ENCODE data around the gene TBC1D10B.

The TBC1D10B gene

GRCh38 chr16:30357085-30357714 lies 13.1 kb downstream of the TBC1D10B start:
- Histone ChIP-seq H3K4ac (ENCODE audit: low read depth in 1 of 2, low read length in 2 of 2) (no peak overlapping the region), H2AFZ (ENCODE audit: low read depth, low read length) (no peak overlapping the region), H3K18ac (ENCODE audit: low read depth in 1 of 2, low read length in 2 of 2) (no peak overlapping the region), H2BK12ac (ENCODE audit: low read length in 2 of 2) (no peak overlapping the region), H3K27ac (ENCODE audit: low read length, poor library complexity, severe bottlenecking) (no peak overlapping the region), H2BK15ac (ENCODE audit: low read depth, poor library complexity, severe bottlenecking) (no peak overlapping the region), H3K23ac (ENCODE audit: low read length in 2 of 2) (no peak overlapping the region), H2BK120ac (ENCODE audit: low read depth, low read length) (no peak overlapping the region), H4K91ac (ENCODE audit: low read length) (no peak overlapping the region), H3K36me3 (ENCODE audit: control insufficient read depth in 1 of 2, insufficient read depth in 2 of 2, low read depth in 1 of 2, low read length in 2 of 2) (peaks cover 58 to 66% of the 10 kb centered on the region in 2 experiments), H2AK5ac (ENCODE audit: low read length, severe bottlenecking) (no peak overlapping the region), H3K9me3 (ENCODE audit: control insufficient read depth, low read length) (no peaks in the 10 kb centered on the region), H3K79me1 (replicated peaks; ENCODE audit: low read length, poor library complexity, severe bottlenecking) (peaks cover 45% of the 10 kb centered on the region), H3K27me3 (ENCODE audit: control insufficient read depth in 1 of 2, insufficient read depth in 1 of 2, low read length in 2 of 2) (no peaks in the 10 kb centered on the region), H3K14ac (ENCODE audit: low read length in 2 of 2) (no peak overlapping the region), H2BK5ac (ENCODE audit: low read depth, low read length, poor library complexity, severe bottlenecking) (no peak overlapping the region), H3K4me2 (ENCODE audit: low read length, poor library complexity, severe bottlenecking) (no peak overlapping the region), H3K9ac (ENCODE audit: low read length) (peak overlapping the region; percentile 11), H3K4me3 (ENCODE audit: insufficient read depth in 1 of 2, low read depth in 1 of 2, low read length in 2 of 2) (no peak overlapping the region), H3K4me1 (ENCODE audit: control insufficient read depth, insufficient read depth, low read depth, low read length) (peaks cover 35% of the 10 kb centered on the region), H4K8ac (ENCODE audit: low read length) (no peak overlapping the region)
- DNase-seq: no peak
- WGBS: 96% methylated on average over 3 of the region's 5 CpGs

GRCh38 chr16:30356401-30357084 lies 13.8 kb downstream of the TBC1D10B start:
- H3K9me3 ChIP-seq (ENCODE audit: control insufficient read depth, low read length): no peaks in the 10 kb centered on the region
- H4K91ac ChIP-seq (ENCODE audit: low read length): no peak overlapping the region
- peak overlapping the region; percentile 95 for H4K8ac ChIP-seq (ENCODE audit: low read length)
- no peak for DNase-seq
- no peak overlapping the region for H3K14ac ChIP-seq (ENCODE audit: low read length in 2 of 2)
- peak overlapping the region; percentile 91 for H3K9ac ChIP-seq (ENCODE audit: low read length)
- WGBS: 94% methylated on average over 12 of the region's 12 CpGs
- peak overlapping the region; percentile 61 for H2AK5ac ChIP-seq (ENCODE audit: low read length, severe bottlenecking)
- H3K4me2 ChIP-seq (ENCODE audit: low read length, poor library complexity, severe bottlenecking): peak overlapping the region; percentile 81
- peak overlapping the region in 1 of 2 experiments; percentile 85 for H3K4ac ChIP-seq (ENCODE audit: low read depth in 1 of 2, low read length in 2 of 2)
- H2BK120ac ChIP-seq (ENCODE audit: low read depth, low read length): no peak overlapping the region
- H3K27ac ChIP-seq (ENCODE audit: low read length, poor library complexity, severe bottlenecking): peak overlapping the region; percentile 94
- H2BK15ac ChIP-seq (ENCODE audit: low read depth, poor library complexity, severe bottlenecking): no peak overlapping the region
- H3K4me3 ChIP-seq (ENCODE audit: insufficient read depth in 1 of 2, low read depth in 1 of 2, low read length in 2 of 2): no peak overlapping the region
- H3K18ac ChIP-seq (ENCODE audit: low read depth in 1 of 2, low read length in 2 of 2): no peak overlapping the region
- H3K23ac ChIP-seq (ENCODE audit: low read length in 2 of 2): no peak overlapping the region
- H2BK5ac ChIP-seq (ENCODE audit: low read depth, low read length, poor library complexity, severe bottlenecking): no peak overlapping the region
- H3K27me3 ChIP-seq (ENCODE audit: control insufficient read depth in 1 of 2, insufficient read depth in 1 of 2, low read length in 2 of 2): no peaks in the 10 kb centered on the region
- no peak overlapping the region for H2AFZ ChIP-seq (ENCODE audit: low read depth, low read length)
- H2BK12ac ChIP-seq (ENCODE audit: low read length in 2 of 2): no peak overlapping the region
- peaks cover 60 to 73% of the 10 kb centered on the region in 2 experiments for H3K36me3 ChIP-seq (ENCODE audit: control insufficient read depth in 1 of 2, insufficient read depth in 2 of 2, low read depth in 1 of 2, low read length in 2 of 2)
- peaks cover 50% of the 10 kb centered on the region for H3K79me1 ChIP-seq (replicated peaks; ENCODE audit: low read length, poor library complexity, severe bottlenecking)
- H3K4me1 ChIP-seq (ENCODE audit: control insufficient read depth, insufficient read depth, low read depth, low read length): peaks cover 38% of the 10 kb centered on the region

- Histone ChIP-seq H3K4me1 (ENCODE audit: control insufficient read depth, insufficient read depth, low read depth, low read length) (peaks cover 38% of the 10 kb centered on the region), H3K14ac (ENCODE audit: low read length in 2 of 2) (peak overlapping the region in 1 of 2 experiments; percentile 8), H3K36me3 (ENCODE audit: control insufficient read depth in 1 of 2, insufficient read depth in 2 of 2, low read depth in 1 of 2, low read length in 2 of 2) (peaks cover 66 to 79% of the 10 kb centered on the region in 2 experiments), H3K79me1 (replicated peaks; ENCODE audit: low read length, poor library complexity, severe bottlenecking) (peaks cover 54% of the 10 kb centered on the region), H4K8ac (ENCODE audit: low read length) (peak overlapping the region; percentile 95), H2AK5ac (ENCODE audit: low read length, severe bottlenecking) (peak overlapping the region; percentile 61), H3K9me3 (ENCODE audit: control insufficient read depth, low read length) (no peaks in the 10 kb centered on the region), H3K9ac (ENCODE audit: low read length) (peak overlapping the region; percentile 91), H3K4me3 (ENCODE audit: insufficient read depth in 1 of 2, low read depth in 1 of 2, low read length in 2 of 2) (peak overlapping the region; percentile 59 to 89), H3K23ac (ENCODE audit: low read length in 2 of 2) (no peak overlapping the region), H3K27ac (ENCODE audit: low read length, poor library complexity, severe bottlenecking) (peak overlapping the region; percentile 94), H2BK12ac (ENCODE audit: low read length in 2 of 2) (peak overlapping the region; percentile 11 to 43), H3K4me2 (ENCODE audit: low read length, poor library complexity, severe bottlenecking) (peak overlapping the region; percentile 81), H3K4ac (ENCODE audit: low read depth in 1 of 2, low read length in 2 of 2) (peak overlapping the region; percentile 85 to 98), H2BK120ac (ENCODE audit: low read depth, low read length) (peak overlapping the region; percentile 44), H3K18ac (ENCODE audit: low read depth in 1 of 2, low read length in 2 of 2) (peak overlapping the region; percentile 67 to 84), H4K91ac (ENCODE audit: low read length) (peak overlapping the region; percentile 65), H2BK5ac (ENCODE audit: low read depth, low read length, poor library complexity, severe bottlenecking) (no peak overlapping the region), H2BK15ac (ENCODE audit: low read depth, poor library complexity, severe bottlenecking) (no peak overlapping the region), H3K27me3 (ENCODE audit: control insufficient read depth in 1 of 2, insufficient read depth in 1 of 2, low read length in 2 of 2) (no peaks in the 10 kb centered on the region), H2AFZ (ENCODE audit: low read depth, low read length) (no peak overlapping the region)
- no peak for DNase-seq
- 67% methylated on average over 7 of the region's 7 CpGs for WGBS
These were observed 14.4 kb downstream of the TBC1D10B start for GRCh38 chr16:30355954-30356308.

All from mesenchymal stem cell (in vitro differentiated cells and primary cell).